Dendritic cell treated with granulocyte-macrophage colony-stimulating factor and Interleukin-4, amounts not matched to agents 40 ng/mL and 50 ng/mL, for 4 days (primary cell): ENCODE results near the gene TPP1.

Experiments
- H3K27ac Mint-ChIP-seq: one replicate; pipeline ENCODE4 v1.8.0; 2022; ENCODE audit warnings: mild to moderate bottlenecking, mixed read lengths
- H3K27me3 Mint-ChIP-seq: one replicate; pipeline ENCODE4 v1.8.0; 2022; ENCODE audit warnings: mild to moderate bottlenecking, mixed read lengths
- H3K36me3 Mint-ChIP-seq: one replicate; pipeline ENCODE4 v1.8.0; 2022; ENCODE audit warnings: low read depth, mixed read lengths
- H3K4me1 Mint-ChIP-seq: one replicate; pipeline ENCODE4 v1.8.0; 2022; ENCODE audit warnings: low read depth, mixed read lengths
- H3K4me3 Mint-ChIP-seq: one replicate; pipeline ENCODE4 v1.8.0; 2022; ENCODE audit warnings: mild to moderate bottlenecking, moderate library complexity, mixed read lengths
- H3K9me3 Mint-ChIP-seq: one replicate; pipeline ENCODE4 v1.8.0; 2022; ENCODE audit warnings: mixed read lengths
- intact Hi-C: fragments of 100-400 bp; cut with micrococcal nuclease; formaldehyde crosslinking; loops from one replicate; pipeline ENCODE4 v1.15.0; 2022

Gene TPP1

GRCh38 chr11:6628526-6628925, 9.3 kb upstream of the TPP1 start:
- Mint-ChIP-seq H3K36me3 (no peaks in the 10 kb centered on the region), H3K4me3 (no peak overlapping the region), H3K4me1 (peaks cover 14% of the 10 kb centered on the region), H3K27me3 (no peaks in the 10 kb centered on the region), H3K9me3 (no peaks in the 10 kb centered on the region), H3K27ac (no peak overlapping the region)
- intact Hi-C loops: no loop called here

- H3K9me3 Mint-ChIP-seq: no peaks in the 10 kb centered on the region
These were observed 8.6 kb upstream of the TPP1 start for GRCh38 chr11:6627762-6628241.

GRCh38 chr11:6626971-6627761, 7.9 kb upstream of the TPP1 start:
- H3K4me3 Mint-ChIP-seq: no peak overlapping the region
- H3K36me3 Mint-ChIP-seq: no peaks in the 10 kb centered on the region
- no peaks in the 10 kb centered on the region for H3K27me3 Mint-ChIP-seq
- H3K9me3 Mint-ChIP-seq: no peaks in the 10 kb centered on the region
- H3K4me1 Mint-ChIP-seq: peaks cover 14% of the 10 kb centered on the region
- no peak overlapping the region for H3K27ac Mint-ChIP-seq
- intact Hi-C loops: no loop called here

More at GRCh38 chr11:6627762-6628241, 8.6 kb upstream of the TPP1 start:
- intact Hi-C loops: no loop called here
- Mint-ChIP-seq H3K27me3 (no peaks in the 10 kb centered on the region), H3K4me3 (no peak overlapping the region), H3K27ac (no peak overlapping the region), H3K4me1 (peaks cover 14% of the 10 kb centered on the region), H3K36me3 (no peaks in the 10 kb centered on the region)

- Mint-ChIP-seq H3K27ac (no peak overlapping the region), H3K27me3 (peaks cover 2% of the 10 kb centered on the region), H3K9me3 (no peaks in the 10 kb centered on the region), H3K4me3 (no peak overlapping the region), H3K4me1 (peaks cover 20% of the 10 kb centered on the region), H3K36me3 (no peaks in the 10 kb centered on the region)
- intact Hi-C loops: no loop called here
These were observed 6.7 kb upstream of the TPP1 start for GRCh38 chr11:6625832-6626420.

- H3K4me1 Mint-ChIP-seq: peaks cover 20% of the 10 kb centered on the region
- H3K27me3 Mint-ChIP-seq: peaks cover 2% of the 10 kb centered on the region
- H3K4me3 Mint-ChIP-seq: no peak overlapping the region
- no peak overlapping the region for H3K27ac Mint-ChIP-seq
- no peaks in the 10 kb centered on the region for H3K9me3 Mint-ChIP-seq
- H3K36me3 Mint-ChIP-seq: no peaks in the 10 kb centered on the region
- intact Hi-C loops: no loop called here
These were observed 6.1 kb upstream of the TPP1 start for GRCh38 chr11:6625156-6625831.

- no peak overlapping the region for H3K27ac Mint-ChIP-seq
- H3K9me3 Mint-ChIP-seq: no peaks in the 10 kb centered on the region
- H3K4me1 Mint-ChIP-seq: peaks cover 20% of the 10 kb centered on the region
- no peak overlapping the region for H3K4me3 Mint-ChIP-seq
- intact Hi-C loops: no loop called here
- no peaks in the 10 kb centered on the region for H3K36me3 Mint-ChIP-seq
- peaks cover 2% of the 10 kb centered on the region for H3K27me3 Mint-ChIP-seq
These were observed 4.5 kb upstream of the TPP1 start for GRCh38 chr11:6623391-6624363.

GRCh38 chr11:6622261-6623171, 3.3 kb upstream of the TPP1 start:
- Mint-ChIP-seq H3K9me3 (no peaks in the 10 kb centered on the region), H3K36me3 (no peaks in the 10 kb centered on the region), H3K4me3 (no peak overlapping the region), H3K27me3 (peaks cover 2% of the 10 kb centered on the region), H3K4me1 (peaks cover 12% of the 10 kb centered on the region), H3K27ac (no peak overlapping the region)
- intact Hi-C loops: no loop called here

GRCh38 chr11:6621711-6622211, 2.5 kb upstream of the TPP1 start:
- no peak overlapping the region for H3K27ac Mint-ChIP-seq
- peaks cover 6% of the 10 kb centered on the region for H3K4me1 Mint-ChIP-seq
- intact Hi-C loops: no loop called here
- H3K27me3 Mint-ChIP-seq: peaks cover 2% of the 10 kb centered on the region
- no peaks in the 10 kb centered on the region for H3K9me3 Mint-ChIP-seq
- H3K36me3 Mint-ChIP-seq: no peaks in the 10 kb centered on the region
- H3K4me3 Mint-ChIP-seq: no peak overlapping the region

- H3K9me3 Mint-ChIP-seq: no peaks in the 10 kb centered on the region
- peaks cover 2% of the 10 kb centered on the region for H3K27me3 Mint-ChIP-seq
- no peaks in the 10 kb centered on the region for H3K36me3 Mint-ChIP-seq
- H3K4me1 Mint-ChIP-seq: peaks cover 6% of the 10 kb centered on the region
- intact Hi-C loops: no loop called here
- no peak overlapping the region for H3K27ac Mint-ChIP-seq
- H3K4me3 Mint-ChIP-seq: no peak overlapping the region
These were observed 1.4 kb upstream of the TPP1 start for GRCh38 chr11:6620636-6621035.

GRCh38 chr11:6618117-6619003, 862 bp downstream of the TPP1 start:
- no peaks in the 10 kb centered on the region for H3K36me3 Mint-ChIP-seq
- H3K4me3 Mint-ChIP-seq: no peak overlapping the region
- H3K27me3 Mint-ChIP-seq: peaks cover 2% of the 10 kb centered on the region
- H3K9me3 Mint-ChIP-seq: no peaks in the 10 kb centered on the region
- intact Hi-C loops: loop anchor here (1.0 to 5.0 kb wide), 4 partner anchors 14 to 136 kb away; partner anchors contain the start of genes ARFIP2, MRPL17 and TIMM10B
- H3K27ac Mint-ChIP-seq: no peak overlapping the region
- H3K4me1 Mint-ChIP-seq: peaks cover 6% of the 10 kb centered on the region

- Mint-ChIP-seq H3K27me3 (peaks cover 2% of the 10 kb centered on the region), H3K36me3 (no peaks in the 10 kb centered on the region), H3K9me3 (no peaks in the 10 kb centered on the region), H3K4me3 (no peak overlapping the region), H3K4me1 (peaks cover 6% of the 10 kb centered on the region), H3K27ac (no peak overlapping the region)
- intact Hi-C loops: loop anchor here (5.0 kb wide), 1 partner anchor 135 kb away; the partner anchor contains the start of genes ARFIP2 and TIMM10B
These were observed 1.9 kb downstream of the TPP1 start for GRCh38 chr11:6617315-6617781.
